HG03196 (cell line): ENCODE data around the gene RNF150.

ENCODE experiments used
- ATAC-seq: cut with Tn5 transposase; IDR thresholded peaks from one replicate; pipeline ENCODE4 v1.9.1; 2021; ENCODE audit not compliant: unreplicated experiment

The RNF150 gene

DNA sequence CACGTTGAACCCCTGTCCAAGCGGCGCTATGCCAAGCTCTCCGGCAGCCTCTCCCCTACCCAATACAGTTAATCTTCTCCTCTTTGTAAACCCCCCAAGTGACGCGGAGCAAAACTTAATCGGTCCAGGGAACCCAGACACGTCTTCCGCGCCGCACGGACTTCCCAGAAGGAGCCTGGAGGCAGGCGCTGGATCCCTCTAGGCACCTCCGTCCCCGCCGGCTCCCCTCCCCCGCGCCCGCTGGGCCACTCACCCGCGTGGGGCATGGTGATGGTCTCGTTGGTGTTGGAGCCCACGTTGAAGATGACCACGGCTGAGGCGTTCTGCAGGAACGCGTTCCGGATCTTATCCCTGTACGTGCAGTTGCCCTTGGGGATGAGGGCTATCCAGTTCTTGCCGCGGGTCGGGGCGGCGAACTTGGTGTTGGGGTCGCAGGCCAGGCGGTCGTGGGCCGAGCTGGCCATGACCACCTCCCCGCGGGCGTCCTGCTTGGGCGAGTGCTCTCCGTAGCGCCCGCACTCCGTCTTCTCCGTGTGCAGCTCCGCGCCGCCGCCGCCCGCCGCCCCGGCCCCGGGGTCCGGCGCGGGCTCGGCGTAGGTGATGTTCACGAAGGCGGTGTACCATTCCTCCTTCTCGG, 1.1 kb downstream of the RNF150 start:
- ATAC-seq: no peak

DNA sequence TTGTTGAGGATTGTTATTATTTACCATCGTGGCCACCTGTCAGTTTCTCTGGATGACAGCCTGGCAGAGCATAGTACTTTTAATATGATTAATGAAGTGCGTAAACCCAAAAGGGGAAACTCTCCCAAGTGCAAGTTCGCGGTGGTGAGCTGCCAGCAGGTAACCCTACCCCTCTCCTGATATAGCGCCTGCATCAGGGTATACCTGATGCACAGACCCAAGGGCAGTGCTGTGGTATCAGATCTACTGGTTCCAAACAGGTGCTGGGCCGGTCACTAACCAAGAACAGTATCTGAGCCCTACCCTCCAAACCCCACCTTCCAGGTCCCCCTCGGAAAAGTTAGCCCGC, 1.6 kb downstream of the RNF150 start:
- ATAC-seq: no peak

DNA sequence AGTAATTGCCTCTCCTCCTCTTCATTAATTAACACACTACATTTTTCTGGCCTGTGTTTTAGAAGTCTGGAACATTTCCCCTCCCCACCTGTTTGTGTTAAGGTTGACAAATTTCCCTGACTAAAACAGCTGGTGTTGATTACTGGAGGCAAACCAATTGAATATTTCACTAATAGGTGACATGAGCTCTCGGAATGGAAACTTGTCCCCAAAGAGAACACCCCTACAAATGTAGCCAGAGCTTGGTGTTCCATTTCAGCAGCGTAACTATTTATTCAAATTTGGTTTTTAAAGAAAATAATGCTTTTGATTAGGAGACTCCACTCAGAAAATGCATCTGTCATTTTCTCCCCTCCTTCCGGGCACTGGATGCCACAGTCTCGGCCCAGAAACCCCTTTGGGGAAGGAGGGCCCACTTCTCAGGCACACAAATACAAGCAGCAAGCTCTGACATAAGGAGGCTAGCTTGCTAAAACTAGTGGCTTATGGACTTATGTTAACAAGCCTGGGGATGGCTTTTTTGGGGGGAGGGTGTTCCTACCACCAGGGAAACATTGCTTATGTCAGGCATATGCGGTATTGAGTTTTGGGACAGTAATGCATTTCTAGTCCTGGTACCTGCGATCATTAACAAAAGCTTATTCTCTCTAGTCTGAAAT, 2.2 kb downstream of the RNF150 start:
- no peak for ATAC-seq

DNA sequence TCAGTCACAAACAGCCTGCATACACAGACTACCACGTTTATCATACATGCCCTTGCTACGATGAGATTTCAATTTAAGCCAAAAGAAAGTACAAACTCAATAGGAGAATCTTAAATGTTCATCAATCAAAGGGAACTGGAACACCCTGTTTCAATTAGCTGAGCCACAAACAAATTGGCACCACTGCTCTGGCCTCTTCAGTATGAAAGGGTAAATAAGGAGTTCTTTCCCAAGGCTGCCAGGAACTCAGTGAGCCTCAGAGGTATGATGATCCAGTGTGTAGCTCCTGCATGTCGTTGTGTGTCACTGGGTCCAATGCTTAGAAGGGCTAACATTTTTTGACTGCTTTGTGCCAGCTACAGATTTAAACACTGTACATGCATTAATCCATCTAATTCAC, 5.4 kb downstream of the RNF150 start:
- no peak for ATAC-seq

DNA sequence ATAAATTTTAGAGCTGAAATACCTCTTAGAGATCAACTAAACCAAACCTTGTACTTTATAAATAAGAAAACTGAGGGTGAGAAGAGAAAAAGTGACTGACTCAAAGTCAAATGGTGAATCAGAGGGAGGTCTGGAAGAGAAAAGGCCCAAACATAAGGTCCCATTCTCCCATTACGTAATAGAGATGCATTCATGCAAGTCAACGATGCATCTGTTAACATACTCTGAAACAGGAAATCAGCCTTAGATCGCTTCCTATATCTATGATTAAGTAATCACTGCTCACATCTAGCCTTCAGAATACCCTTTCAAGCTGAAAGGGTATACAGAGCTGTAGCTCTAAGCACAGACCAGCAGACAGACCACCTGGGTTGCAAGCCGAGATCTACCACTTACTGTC, 6.5 kb downstream of the RNF150 start:
- no peak for ATAC-seq

DNA sequence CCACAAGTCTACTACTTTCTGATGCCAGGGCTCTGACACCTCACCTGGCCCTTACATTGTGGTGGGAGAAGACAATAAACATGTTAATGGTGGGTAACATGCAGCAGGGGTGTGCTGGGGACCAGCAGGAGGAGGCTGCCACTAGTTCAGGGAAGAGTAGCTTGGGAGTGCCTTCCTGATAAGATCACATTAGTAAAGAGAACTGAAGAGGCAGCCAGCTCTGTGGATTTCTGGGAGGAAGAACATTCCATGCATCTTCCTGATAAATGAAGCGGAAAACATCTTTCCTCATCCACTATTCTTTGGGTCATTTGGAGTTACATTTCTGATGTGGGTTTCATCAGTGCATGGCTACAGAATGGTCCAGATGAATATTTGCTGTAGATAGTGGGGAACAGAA, 9.0 kb downstream of the RNF150 start:
- ATAC-seq: no peak

DNA sequence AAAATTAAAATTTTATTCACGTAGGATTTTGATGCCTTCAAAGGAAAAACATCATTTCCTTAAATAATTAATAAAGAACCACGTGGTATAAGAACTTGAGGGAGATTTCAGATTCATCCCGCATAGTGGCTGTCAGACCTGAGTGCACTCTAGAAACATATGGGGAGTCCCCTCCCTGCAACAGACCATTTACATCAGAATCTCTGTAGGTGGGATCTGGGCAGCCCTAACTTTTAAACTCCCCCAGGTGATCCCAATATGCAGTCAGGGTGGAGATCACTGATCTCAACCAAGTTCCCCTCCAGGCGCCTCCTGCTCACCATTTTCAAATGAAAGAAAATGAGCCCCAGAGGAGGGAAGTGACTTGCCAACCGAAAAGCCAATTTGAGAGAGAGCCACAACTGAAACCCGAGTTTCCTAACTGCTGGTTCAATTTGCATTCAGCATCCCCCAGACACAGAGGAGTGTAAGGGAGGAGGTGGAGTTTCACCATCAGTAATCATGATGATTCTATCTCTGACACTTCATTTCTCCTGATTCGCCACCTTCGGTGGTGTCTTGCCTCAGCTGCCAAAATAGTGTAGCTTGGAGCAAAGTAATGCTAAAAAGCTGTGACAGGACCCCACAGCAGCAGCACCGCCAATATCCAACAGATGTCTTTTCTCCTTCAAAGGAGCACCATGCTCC, 11.4 kb downstream of the RNF150 start:
- no peak for ATAC-seq

DNA sequence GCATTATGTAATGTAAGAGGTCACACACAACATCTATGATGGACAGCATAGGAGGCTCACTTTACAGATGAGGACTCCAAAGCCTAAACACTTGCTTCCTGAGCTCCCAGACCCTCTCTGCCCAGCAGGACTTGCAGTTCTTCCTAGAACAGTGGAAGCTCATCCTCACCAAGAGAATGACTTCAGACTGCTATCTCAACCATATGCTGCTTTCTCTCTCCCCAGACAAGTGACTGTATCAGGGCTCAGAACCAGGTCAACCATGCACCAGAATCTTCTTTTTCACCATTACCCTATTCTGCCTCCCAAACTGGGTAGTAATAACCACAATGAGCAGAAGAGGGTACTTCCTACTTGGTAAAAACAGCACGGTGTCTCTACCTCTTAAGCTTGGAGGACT, 12.2 kb downstream of the RNF150 start:
- ATAC-seq: no peak

DNA sequence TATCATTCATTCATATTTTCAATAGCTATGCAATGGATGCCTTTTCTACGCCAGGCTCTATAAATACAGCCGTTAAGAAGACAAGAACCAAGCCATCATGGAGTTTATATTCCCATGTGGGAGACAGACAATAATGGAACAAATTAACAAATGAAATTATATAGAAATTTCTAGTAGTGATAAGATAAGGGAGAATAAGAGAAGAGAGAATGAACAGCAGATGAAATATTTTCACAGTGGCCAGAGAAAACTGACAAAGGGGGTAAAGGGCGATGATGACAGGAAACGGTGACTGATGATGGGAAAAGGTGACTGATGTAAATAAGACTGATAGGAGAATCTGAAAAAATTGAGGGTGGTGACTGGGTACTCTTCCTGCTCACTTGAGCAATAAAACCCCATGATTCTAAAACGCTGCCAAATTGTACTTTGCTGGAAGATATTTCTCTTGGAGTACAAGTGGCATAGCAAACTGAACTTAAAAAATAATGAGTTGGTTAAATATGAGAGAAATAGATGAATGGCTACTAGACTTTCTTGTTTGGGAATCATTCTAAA, 13.2 kb downstream of the RNF150 start:
- ATAC-seq: no peak

DNA sequence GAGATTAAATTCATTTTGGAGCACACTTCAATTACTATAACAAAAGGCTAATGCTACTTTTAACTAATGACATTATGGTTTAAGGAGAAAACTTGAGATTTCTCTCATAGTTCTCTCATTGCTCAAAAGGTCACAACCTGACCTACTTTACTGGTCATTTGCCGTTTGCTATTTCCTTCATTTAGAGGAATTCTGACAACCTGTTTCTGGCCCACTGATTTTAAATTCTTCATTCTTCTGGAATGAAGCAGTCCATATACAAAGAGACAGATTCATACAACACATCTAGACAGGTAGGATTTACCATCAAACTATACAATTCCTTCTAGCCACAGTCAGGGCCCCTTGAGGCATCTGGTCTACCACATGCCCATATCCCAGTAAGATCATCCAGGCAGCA, 14.2 kb downstream of the RNF150 start:
- no peak for ATAC-seq

DNA sequence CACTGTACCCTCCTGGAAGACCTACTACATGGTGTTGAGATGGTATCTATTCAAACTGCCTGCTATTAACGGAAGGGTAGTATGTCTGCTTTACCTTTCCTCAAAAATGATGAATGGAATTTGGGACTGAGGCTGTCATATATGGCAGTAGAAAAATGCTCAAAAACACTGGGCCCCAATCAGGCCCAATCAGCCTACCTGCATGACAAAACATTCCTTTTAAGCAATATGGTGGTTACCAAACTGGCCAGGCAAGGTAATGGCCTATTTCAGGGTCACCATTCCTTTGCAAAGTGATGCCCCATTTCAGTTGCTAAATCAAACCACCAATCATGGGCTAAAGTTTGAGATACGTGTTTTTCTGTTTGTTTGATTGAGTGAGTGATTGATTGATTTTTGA, 14.9 kb downstream of the RNF150 start:
- ATAC-seq: no peak

DNA sequence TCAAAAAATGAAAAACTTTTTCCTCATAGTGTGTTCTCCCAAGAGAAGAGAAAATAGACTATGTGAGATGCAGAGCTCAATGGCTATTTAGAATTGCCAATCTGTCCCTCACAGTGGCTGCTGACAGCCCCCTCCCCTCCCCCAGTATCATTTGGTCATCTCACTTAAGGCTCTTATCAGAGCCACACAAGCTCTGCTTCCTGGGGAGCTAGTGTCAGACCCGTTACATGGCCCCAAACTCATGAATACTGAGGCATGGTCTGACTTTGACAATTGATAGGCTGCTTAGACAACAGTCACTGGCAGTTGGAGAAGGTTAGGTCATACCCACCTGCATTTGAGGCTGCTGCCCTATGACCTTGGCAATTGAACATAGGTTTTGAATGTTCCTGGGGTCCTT, 15.3 kb downstream of the RNF150 start:
- ATAC-seq: no peak

DNA sequence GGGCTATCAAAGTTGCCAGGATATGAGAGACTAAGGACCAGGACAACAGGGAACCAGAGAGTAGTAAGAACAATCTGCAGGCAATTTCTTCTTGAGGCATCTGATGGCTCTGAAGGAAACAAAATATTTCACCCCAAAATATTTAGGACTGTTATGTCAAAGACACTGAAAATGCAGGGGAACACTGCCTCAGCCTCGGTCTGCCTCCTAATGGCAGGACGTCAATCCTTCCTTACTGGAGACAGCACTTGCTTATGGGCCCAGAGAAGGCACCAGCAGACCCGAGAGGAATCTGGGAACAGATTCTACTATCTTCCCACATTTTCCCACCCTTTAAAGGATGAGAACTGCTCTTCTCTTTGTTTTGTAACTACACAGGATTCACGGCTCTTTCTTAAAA, 23.3 kb downstream of the RNF150 start:
- ATAC-seq: no peak

DNA sequence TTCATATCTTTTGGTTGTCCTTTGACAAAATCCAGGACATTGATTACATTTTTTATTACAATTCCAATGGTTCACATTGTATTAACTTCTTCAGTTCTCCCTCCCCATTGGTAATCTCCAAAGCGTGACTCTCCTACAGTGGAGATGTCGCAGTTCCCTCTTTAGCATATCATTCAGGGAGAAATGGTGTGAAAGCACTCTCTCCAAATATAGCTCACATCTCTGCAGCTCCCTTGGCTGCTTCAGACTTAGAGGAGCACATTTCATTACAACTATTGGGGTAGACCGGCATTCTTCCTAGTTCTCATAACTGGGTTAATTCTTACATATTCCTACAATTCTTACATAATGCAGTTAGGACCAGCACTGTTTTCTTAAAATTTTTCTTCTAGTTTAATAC, 25.3 kb downstream of the RNF150 start:
- ATAC-seq: no peak

DNA sequence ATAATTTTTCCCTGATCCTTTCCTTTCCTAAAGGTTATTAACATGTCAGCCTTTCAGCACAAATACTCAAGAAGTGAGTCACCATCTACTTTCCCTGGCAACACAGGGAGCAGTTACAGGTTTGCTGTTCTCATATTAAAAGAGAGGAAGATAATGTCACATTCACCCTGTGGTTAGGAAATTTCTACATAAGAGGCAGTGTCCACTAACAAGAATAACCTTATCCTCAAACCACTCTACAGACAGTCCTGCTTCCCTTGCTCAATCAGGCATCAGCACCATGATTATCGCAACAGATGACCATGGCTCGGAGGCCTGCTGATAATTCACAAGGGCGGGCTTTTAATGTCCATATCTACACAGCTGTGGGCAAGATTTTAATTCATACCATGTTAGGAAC, 30.9 kb downstream of the RNF150 start:
- no peak for ATAC-seq

DNA sequence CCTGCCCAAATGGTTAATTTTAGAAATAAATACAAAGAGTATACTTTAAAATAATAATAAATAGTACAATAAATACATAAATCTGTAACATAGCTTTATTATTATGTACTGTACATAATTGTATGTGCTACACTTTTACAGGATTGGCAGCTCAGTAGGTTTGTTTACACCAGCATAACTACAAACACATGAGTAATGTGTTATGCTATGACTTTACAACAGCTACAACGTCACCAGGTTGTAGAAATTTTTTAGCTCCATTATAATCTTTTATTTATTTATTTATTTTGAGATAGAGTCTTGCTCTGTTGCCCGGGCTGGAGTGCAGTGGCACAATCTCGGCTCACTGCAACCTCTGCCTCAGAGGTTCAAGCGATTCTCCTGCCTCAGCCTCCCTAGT, 31.8 kb downstream of the RNF150 start:
- ATAC-seq: no peak

DNA sequence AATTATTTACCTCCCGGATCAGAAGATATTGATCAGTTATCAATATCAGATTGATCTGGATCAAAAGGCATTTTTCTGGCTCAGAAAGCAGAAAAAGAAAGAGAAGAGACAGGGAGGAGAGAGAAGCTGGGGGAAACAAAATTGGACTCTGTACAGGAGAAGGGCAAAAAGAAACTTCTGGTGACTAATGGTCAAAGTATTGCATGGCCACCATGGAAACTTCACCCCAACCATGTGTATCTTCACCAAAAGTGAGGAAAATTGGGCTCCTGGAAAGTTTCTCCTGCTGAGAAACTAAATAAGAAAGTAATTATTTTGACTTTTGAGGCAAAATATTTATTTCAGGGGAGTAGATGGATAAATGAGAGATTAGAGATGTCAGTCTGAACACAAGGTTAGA, 33.9 kb downstream of the RNF150 start:
- ATAC-seq: no peak

DNA sequence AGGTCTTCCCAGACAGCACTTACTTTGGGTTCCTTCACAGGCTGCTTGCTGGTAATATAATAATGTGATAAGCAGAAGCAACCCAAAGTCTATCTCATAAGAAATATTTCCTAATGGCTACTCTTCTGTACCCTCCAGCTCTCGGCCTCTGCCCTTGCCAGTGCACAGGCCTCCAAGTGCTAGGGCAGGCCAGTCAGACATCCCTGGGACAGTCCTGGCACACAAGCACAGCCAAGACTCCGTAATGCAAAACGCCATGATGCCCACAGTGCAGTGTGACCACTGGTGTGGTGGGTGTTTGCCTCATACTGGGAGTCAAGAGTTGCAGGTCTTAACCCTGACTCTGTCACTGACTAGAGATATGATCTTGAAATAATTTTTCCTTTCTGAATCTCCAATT, 35.1 kb downstream of the RNF150 start:
- ATAC-seq: no peak

DNA sequence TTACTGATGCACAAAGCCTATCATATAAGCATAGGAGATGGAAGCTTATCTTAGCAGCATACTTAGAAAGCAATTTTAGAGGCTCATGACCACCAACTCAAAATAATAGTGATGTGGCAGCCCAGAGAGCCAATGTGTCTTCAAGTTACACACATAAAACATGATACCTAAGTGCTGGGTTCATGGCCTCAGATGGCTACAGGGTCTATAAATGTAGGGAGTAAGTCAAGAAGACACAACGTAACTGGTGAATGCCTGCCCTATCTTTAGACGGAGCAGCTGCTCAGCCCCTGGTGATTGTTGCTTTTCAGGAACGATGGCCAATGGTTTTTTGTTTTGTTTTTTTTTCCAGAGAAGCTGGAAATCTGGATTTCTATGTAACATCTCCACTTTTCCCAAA, 42.8 kb downstream of the RNF150 start:
- ATAC-seq: no peak

DNA sequence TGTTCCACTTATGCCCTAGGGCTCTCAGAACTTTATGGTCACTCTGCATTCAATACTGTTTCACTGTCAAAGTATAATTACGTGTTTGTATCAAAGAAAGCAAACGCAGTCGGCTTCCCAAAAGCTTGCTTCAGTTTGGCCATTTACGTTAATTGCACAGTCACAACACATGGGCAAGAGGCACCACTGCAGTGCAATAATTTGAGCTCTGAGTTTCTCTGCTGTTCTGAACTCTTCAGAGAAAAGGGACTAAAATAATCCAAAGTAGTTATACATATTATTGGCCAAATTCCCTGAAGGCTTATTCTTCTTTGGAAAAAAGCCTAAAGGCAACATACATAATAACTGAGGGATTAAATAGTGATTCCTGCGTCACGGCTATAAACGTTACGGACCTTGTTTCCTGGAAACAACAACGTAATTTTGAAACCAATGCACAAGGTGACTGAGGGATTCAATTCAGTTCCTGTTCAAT, 51.3 kb downstream of the RNF150 start:
- ATAC-seq: no peak

DNA sequence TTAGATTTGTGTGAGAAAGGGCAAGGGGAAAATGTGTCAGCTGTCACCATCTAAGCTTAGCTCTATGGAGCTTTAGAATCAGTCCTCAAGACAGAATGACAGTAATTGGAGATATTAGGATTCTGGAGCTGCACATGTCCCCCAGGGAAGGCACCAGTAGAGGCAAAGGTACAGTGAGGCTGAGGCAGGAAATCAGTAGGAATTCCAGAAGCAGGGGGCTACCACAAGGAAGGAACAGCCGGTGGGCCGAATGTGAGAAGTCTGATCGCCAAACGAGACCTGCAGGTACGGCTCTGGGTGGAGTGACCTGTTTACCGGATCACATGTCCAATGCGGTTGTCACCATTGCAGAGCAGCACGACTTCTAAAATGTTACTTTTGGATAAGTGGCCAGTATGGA, 52.6 kb downstream of the RNF150 start:
- no peak for ATAC-seq

DNA sequence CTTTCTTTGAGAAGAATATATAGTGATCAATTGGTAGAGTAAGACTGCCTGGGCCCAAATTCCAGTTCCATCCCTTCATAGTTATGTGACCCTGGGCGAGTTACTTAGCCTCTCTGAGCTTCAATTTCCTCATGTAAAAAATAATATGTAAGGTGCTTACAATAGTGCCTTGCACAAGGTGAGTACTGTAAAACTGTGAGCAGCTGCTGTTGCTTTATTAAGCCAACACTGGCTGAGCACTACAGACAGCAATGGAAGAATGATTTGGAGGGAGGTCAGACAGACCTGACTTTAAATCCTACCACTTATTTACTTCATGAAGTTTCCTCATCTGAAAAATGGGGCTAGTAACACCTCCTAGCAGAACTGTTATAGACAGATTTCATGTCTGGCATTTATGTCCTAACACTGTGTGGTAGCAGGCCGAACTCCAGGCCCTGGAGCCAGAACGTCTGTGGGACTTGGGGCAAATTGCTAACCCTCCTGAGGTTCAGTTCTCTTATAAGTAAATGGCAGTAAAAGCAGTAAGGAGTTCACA, 53.8 kb downstream of the RNF150 start:
- ATAC-seq: no peak
